Measurements from ENCODE around the gene DROSHA.

The DROSHA gene

DNA sequence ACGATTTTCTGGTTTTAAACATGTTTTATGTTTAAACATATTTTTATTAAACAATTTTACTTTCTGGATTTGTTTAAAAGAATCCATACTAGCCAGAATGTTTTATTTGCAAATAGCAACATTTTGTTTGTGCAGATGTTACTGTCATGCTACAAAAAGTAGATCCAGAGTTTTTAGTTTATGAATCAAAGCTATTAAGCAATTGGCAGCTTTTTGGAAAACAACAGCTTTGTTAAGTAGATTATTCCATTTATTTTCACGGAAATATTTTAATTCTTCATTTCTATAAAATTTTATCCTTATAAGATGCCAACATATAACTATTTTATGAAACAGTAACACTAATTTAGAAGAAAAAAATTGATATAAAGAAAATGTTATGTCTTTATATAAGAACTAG is 60.9 kb downstream of the DROSHA start:
- TF ChIP-seq ZFX (IDR thresholded peaks at IDR 0.05) = no peak
- TF ChIP-seq, protein P1, sequence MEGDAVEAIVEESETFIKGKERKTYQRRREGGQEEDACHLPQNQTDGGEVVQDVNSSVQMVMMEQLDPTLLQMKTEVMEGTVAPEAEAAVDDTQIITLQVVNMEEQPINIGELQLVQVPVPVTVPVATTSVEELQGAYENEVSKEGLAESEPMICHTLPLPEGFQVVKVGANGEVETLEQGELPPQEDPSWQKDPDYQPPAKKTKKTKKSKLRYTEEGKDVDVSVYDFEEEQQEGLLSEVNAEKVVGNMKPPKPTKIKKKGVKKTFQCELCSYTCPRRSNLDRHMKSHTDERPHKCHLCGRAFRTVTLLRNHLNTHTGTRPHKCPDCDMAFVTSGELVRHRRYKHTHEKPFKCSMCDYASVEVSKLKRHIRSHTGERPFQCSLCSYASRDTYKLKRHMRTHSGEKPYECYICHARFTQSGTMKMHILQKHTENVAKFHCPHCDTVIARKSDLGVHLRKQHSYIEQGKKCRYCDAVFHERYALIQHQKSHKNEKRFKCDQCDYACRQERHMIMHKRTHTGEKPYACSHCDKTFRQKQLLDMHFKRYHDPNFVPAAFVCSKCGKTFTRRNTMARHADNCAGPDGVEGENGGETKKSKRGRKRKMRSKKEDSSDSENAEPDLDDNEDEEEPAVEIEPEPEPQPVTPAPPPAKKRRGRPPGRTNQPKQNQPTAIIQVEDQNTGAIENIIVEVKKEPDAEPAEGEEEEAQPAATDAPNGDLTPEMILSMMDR (conservative IDR thresholded peaks at IDR 0.05) = no peak
- no peak overlapping the region for H3K27ac ChIP-seq

DNA sequence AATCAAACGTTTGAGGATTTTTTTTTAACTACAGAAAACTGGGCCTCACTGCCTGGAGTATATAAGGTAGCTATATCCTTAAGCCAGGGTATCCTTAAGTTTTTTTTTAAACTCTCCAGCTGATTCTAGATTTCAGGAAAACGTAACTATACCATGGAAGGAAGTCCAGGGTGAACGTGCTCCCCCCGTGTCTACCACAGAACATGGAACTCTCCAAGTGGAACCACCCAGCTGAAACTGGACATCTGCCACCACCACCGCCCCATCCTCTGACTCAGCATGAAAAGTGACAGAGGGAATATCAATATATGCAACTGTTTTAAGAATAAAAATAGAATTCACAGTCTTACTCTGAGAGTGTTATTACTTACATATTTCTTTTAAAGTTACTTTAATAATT is 61.3 kb downstream of the DROSHA start:
- no peak overlapping the region for H3K27ac ChIP-seq
- TF ChIP-seq, protein P1 (conservative IDR thresholded peaks at IDR 0.05) = no peak
- no peak for TF ChIP-seq ZFX (IDR thresholded peaks at IDR 0.05)

DNA sequence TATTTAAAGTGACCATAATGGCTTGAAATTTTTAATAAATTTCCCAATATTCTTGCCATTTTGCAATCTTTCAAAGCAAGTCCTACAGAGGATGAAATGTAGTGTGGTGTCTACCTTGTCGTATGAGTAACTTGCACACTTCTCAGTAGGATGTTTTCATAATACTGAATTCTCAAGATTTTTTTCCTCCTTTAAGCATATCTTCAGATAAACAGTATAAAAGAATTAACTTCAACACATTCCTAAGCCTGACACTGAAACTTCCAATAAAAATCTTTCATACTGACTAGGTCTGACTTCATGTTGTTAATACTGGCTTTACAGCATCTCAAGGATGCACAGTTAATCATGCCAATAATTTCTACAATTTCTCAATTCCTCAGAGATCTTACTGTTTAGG is 62.0 kb downstream of the DROSHA start:
- no peak overlapping the region for H3K27ac ChIP-seq

DNA sequence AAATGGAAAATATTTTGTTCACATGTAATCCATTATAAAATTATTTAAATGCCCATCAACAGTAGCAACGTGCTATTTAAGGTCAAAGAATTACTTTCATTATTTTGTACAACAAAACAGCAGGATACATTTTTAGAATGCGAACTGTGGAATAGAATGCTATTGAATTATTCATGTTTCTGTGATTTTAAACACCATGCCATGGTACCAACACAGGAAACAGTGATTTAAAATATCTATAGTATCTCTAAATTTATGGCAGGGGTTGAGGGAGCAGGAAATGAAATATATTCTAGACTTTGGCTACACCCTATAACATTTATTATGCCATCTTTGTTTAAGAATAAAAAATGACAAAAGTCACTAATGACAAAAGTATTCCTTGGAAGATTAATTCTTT is 62.4 kb downstream of the DROSHA start:
- TF ChIP-seq, protein P1 (conservative IDR thresholded peaks at IDR 0.05) = no peak
- TF ChIP-seq ZFX (IDR thresholded peaks at IDR 0.05) = no peak
- H3K27ac ChIP-seq = no peak overlapping the region

More for the DNA sequence above, 62.0 kb downstream of the DROSHA start:
- no peak for TF ChIP-seq ZFX (IDR thresholded peaks at IDR 0.05)
- TF ChIP-seq, protein P1 (conservative IDR thresholded peaks at IDR 0.05) = no peak

DNA sequence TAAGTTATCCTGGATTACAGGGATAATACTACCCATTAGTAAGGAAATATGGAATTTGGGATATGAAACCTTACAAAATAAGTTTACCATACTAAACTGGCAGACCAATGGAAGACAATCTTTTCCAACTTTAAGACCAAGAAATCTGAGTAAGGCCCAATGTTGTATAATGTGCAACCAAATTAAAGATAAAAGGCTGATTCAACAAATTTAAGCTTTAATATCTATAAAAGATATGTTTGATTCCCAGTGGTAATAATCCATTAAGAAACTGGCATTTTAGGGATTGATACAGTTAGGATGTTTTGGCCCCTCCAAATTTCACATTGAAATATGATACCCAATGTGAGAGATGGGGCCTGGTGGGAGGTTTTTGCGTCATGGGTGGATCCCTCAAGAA is 66.6 kb downstream of the DROSHA start:
- no peak for TF ChIP-seq ZFX (IDR thresholded peaks at IDR 0.05)
- TF ChIP-seq, protein P1 (conservative IDR thresholded peaks at IDR 0.05) = no peak
- H3K27ac ChIP-seq = no peak overlapping the region

DNA sequence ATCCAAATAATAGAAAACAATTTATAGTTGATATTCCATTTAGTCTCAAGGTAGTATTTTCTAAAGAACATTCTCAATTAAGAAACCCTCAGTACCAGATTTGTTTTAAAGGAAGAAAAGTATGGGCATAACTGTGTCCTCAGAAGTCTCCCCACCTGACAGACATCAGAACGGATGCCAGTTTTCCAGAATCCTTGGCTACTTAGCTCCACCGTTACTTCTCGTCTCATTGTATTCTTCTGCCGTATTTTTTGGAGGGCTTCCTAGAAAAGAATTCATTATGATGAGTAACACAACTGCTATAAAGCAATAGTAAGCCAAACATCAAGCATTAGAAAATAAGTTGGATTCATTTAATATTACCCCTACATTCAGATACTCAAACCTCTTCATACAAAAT is 67.8 kb downstream of the DROSHA start:
- no peak overlapping the region for H3K27ac ChIP-seq
- TF ChIP-seq ZFX (IDR thresholded peaks at IDR 0.05) = no peak
- TF ChIP-seq, protein P1 (conservative IDR thresholded peaks at IDR 0.05) = no peak

DNA sequence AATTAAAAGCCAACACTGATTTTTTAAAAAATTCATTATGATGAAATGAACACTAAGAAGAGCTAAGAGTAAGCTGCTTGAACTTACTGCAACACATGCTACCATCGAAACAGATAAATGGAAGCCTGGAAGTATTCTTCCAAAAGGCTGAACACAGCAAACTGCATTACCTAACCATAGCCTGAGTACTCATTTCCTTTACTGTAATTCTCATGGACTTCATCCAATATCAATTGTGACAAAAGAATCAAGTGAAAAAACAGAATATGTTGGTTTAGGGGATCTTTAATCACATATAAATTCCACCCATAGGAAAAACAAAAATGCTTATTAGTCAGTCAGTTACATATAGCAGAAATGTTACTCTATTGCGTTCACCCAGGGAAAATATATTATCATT is 68.5 kb downstream of the DROSHA start:
- no peak overlapping the region for H3K27ac ChIP-seq
- TF ChIP-seq ZFX (IDR thresholded peaks at IDR 0.05) = no peak
- TF ChIP-seq, protein P1 (conservative IDR thresholded peaks at IDR 0.05) = no peak

All from C4-2B (cell line).